Mucosa of descending colon (tissue), 3 donors: Measurements from ENCODE around the gene IGFBP2. TPM values are rescaled to one million over a fixed set of nuclear protein-coding genes. Genes with fewer than 3 reads are reported as not detected.
A peak's percentile ranks its signal among the peaks of the same experiment; 100 is the strongest.

Source experiments
- ATAC-seq: fragments of 200-7000 bp; cut with Tn5 transposase; one replicate; pipeline ENCODE4 v1.9.1; 2020; ENCODE audit warnings: mild to moderate bottlenecking, moderate library complexity
- DNase-seq, 3 donors: peaks; one replicate each; pipeline ENCODE4 v3.0.0-alpha.2; 2020
- H3K36me3 ChIP-seq: fragments of 200-600 bp; one replicate; pipeline ENCODE4 v1.8.0; 2021; ENCODE audit warnings: low read depth, mild to moderate bottlenecking
- H3K4me1 ChIP-seq: fragments of 200-600 bp; one replicate; pipeline ENCODE4 v1.8.0; 2021; ENCODE audit warnings: low read depth, mild to moderate bottlenecking
- H3K4me3 ChIP-seq: fragments of 200-600 bp; one replicate; pipeline ENCODE4 v1.8.0; 2021; ENCODE audit warnings: mild to moderate bottlenecking
- H3K9me3 ChIP-seq: fragments of 200-600 bp; one replicate; pipeline ENCODE4 v1.8.0; 2021; ENCODE audit warnings: mild to moderate bottlenecking
- intact Hi-C, 2 donors: fragments of 100-400 bp; cut with DNase I in 1 of 2; cut with micrococcal nuclease in 1 of 2; formaldehyde crosslinking; loops; one replicate each; pipeline versions ENCODE4 v1.11.0 to v1.11.1; 2022; cut with DNase I, micrococcal nuclease
- total RNA-seq, 3 donors: library from RNA; stranded (reverse); fragmentation: NEBNext Ultra II Directional in 2 of 3; extraction: Animal tissue kit (Norgen Biotek cat#: 25700) in 2 of 3; gene quantifications; one replicate each; pipeline versions ENCODE4 v1.2.1 to v1.2.4, GENCODE V29; 2021 to 2023
- TF ChIP-seq, protein P1 (sequence below): fragments of 200-600 bp; IDR thresholded peaks from one replicate; pipeline ENCODE4 v1.8.0; 2022; ENCODE audit warnings: antibody characterized with exemption, mild to moderate bottlenecking
- donor health status: DM: no; HTN: no; CAD: no; lungs with moderate emphysema.
- donor health status: DM: no; HTN: no; CAD: no.
- donor health status: DM: no; HTN: yes; CAD: no.

Gene IGFBP2
- total RNA-seq, 3 donors from 2014 or later, result 26.7 to 62.1 (median 57.2) TPM

DNA sequence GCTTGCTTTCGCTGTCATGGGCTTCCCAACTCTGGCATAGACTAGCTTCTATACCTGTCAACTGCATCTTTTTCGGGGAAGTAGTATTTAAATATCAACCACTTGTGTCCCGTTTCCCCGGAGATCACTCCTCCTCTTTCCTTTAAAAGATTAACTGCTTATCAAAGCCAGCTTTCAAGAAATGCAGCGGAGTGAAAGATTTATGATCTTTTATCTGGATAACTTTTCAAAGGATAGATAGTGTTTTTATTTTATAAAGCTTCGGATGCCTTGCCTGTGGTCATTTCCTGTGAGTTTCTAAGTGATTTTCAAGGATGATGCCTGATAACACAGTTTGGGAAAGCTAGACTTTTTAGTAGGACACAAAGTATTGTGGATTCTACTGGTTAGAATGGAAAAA lies 65.1 kb downstream of the IGFBP2 start:
- no peak for DNase-seq
- Histone ChIP-seq H3K36me3 (no peaks in the 10 kb centered on the region), H3K4me3 (no peak overlapping the region), H3K9me3 (no peaks in the 10 kb centered on the region), H3K4me1 (peaks cover 11% of the 10 kb centered on the region)
- ATAC-seq, result no peak
- intact Hi-C loops, result loop anchor here in 1 of 2 donors (5.0 to 10.0 kb wide), 3 partner anchors 367 to 814 kb away; no protein-coding TSS in a partner anchor
- TF ChIP-seq, protein P1, sequence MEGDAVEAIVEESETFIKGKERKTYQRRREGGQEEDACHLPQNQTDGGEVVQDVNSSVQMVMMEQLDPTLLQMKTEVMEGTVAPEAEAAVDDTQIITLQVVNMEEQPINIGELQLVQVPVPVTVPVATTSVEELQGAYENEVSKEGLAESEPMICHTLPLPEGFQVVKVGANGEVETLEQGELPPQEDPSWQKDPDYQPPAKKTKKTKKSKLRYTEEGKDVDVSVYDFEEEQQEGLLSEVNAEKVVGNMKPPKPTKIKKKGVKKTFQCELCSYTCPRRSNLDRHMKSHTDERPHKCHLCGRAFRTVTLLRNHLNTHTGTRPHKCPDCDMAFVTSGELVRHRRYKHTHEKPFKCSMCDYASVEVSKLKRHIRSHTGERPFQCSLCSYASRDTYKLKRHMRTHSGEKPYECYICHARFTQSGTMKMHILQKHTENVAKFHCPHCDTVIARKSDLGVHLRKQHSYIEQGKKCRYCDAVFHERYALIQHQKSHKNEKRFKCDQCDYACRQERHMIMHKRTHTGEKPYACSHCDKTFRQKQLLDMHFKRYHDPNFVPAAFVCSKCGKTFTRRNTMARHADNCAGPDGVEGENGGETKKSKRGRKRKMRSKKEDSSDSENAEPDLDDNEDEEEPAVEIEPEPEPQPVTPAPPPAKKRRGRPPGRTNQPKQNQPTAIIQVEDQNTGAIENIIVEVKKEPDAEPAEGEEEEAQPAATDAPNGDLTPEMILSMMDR, result no peak

DNA sequence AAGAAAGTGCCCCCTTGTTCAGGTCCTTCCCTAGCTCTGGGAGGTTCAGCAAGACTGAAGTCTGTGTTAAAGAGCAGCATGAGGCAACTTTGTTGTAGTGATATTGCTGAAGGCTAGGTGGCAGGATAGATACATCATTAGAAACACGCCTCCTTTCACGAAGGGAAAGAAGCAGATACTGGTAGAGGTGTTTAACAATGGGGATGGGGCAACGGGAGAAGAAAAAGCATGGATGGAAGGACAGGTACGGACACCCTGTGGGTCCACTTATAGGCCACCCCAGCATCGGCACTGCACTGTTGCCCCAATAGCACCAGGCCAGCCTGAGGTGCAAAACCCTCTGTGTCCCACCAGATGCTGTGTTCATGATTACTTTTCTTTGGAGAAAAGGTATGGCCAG lies 65.7 kb downstream of the IGFBP2 start:
- Histone ChIP-seq H3K4me3 (no peak overlapping the region), H3K36me3 (no peaks in the 10 kb centered on the region), H3K4me1 (peaks cover 9% of the 10 kb centered on the region), H3K9me3 (no peaks in the 10 kb centered on the region)
- intact Hi-C loops, result loop anchor here in 1 of 2 donors (5.0 to 10.0 kb wide), 3 partner anchors 366 to 813 kb away; no protein-coding TSS in a partner anchor
- TF ChIP-seq, protein P1, result no peak
- no peak for DNase-seq
- ATAC-seq, result peak; percentile 55

DNA sequence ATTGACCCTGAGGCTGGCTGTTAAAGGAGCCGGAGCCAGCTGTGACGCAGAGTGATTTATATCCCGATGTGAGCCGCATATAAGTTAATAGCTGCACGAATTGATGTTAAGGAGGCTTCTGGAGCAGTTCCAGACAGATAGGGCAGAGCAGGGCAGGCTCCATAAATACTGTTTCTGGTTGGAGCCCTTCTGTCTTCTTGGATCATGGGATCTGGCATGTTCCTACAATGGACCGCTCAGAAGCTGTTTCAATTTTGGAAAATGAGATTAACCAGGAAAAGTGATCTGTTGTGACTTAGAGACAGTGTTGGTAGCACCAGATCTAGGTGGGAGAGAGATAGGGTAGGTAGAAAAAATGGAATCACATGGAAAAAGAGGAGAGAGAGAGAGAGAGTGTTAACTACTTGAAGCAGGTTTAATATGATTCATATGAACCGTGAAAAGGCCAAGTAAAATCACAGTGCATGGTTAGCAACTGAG lies 66.9 kb downstream of the IGFBP2 start:
- TF ChIP-seq, protein P1, result no peak
- Histone ChIP-seq H3K4me1 (no peaks in the 10 kb centered on the region), H3K36me3 (no peaks in the 10 kb centered on the region), H3K9me3 (no peaks in the 10 kb centered on the region), H3K4me3 (no peak overlapping the region)
- intact Hi-C loops, result no loop called here
- ATAC-seq (no peak), DNase-seq (no peak)

DNA sequence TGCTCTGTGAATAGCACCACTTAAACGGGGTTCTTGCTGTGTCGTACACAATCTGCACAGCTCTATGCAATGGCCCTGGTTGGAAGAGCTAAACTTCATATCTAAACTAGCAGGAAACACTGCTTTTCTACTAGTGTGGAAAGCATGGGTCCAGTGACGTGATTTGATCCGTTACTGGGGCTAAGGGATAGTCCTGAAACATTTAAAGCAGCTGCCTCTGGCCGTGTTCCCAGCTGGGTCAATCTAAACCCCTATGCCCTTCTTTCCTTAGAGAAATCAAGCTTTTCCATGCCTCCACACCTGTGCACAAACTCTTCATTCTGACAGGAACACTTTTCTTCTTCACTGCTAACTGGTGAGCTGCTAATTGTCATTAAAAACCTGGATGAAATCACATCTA lies 67.6 kb downstream of the IGFBP2 start:
- H3K36me3 ChIP-seq, result no peaks in the 10 kb centered on the region
- TF ChIP-seq, protein P1, result no peak
- no peaks in the 10 kb centered on the region for H3K9me3 ChIP-seq
- DNase-seq, result no peak
- intact Hi-C loops, result no loop called here
- H3K4me3 ChIP-seq, result no peak overlapping the region
- ATAC-seq, result no peak
- no peaks in the 10 kb centered on the region for H3K4me1 ChIP-seq

DNA sequence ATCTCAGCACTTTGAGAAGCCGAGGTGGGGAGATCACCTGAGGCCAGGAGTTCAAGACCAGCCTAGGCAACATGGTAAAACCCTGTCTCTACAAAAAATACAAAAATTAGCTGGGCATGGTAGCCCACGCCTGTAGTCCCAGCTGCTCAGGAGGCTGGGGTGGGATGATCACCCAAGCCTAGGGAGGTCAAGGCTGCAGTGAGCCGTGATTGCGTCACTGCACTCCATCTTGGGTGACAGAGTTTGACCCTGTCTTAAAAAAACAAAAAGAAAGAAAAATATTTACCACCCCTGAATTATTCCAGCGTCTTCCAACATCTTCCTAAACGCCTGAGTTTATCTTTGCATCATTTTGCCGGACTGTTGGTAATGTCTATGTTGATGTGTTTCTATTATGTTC lies 68.3 kb downstream of the IGFBP2 start:
- intact Hi-C loops, result no loop called here
- H3K4me1 ChIP-seq, result no peaks in the 10 kb centered on the region
- ATAC-seq (no peak), DNase-seq (no peak)
- no peaks in the 10 kb centered on the region for H3K9me3 ChIP-seq
- no peak overlapping the region for H3K4me3 ChIP-seq
- H3K36me3 ChIP-seq, result no peaks in the 10 kb centered on the region
- TF ChIP-seq, protein P1, result no peak

DNA sequence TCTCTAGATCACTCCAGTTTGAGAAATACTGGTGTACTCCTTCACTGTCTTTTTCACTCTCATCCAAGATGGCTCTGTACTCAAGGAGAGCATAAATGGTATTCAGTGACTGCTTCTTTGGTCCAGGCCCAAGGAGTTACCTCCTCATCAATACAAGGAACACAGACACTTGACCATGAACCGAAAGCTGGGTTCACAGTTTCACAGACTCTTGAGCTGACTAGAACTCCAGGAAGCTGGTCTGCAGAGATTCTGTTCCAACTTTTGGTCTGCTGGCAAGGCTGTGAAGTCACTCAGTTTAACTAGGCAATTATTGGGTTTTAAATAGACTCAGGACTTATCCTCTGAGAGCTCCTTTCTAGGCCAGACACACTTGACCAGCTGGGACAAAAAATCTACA lies 69.5 kb downstream of the IGFBP2 start:
- Histone ChIP-seq H3K36me3 (no peaks in the 10 kb centered on the region), H3K9me3 (no peaks in the 10 kb centered on the region), H3K4me1 (no peaks in the 10 kb centered on the region), H3K4me3 (no peak overlapping the region)
- ATAC-seq (no peak), DNase-seq (no peak)
- TF ChIP-seq, protein P1, result no peak
- intact Hi-C loops, result no loop called here
